Hepatocyte (in vitro differentiated cells): ENCODE data around the gene SUGCT.

Source experiments
- EZH2 ChIP-seq: fragments of 200-600 bp; sonication (generic); IDR thresholded peaks from 2 replicates; pipeline ENCODE4 v1.6.1; 2016; ENCODE audit warnings: antibody characterized with exemption, mild to moderate bottlenecking, borderline replicate concordance
- EZH2phosphoT487 ChIP-seq: fragments of 200-600 bp; sonication (generic); IDR thresholded peaks from one replicate; pipeline ENCODE4 v1.6.1; 2018; ENCODE audit warnings: antibody characterized with exemption, mild to moderate bottlenecking, low read depth, moderate library complexity; ENCODE audit not compliant: unreplicated experiment, severe bottlenecking
- TF ChIP-seq, protein P1 (sequence below): fragments of 200-600 bp; sonication (generic); IDR thresholded peaks from 2 replicates; pipeline ENCODE4 v1.5.1; 2016; ENCODE audit warnings: antibody characterized with exemption, mild to moderate bottlenecking; ENCODE audit not compliant: poor library complexity

DNA sequence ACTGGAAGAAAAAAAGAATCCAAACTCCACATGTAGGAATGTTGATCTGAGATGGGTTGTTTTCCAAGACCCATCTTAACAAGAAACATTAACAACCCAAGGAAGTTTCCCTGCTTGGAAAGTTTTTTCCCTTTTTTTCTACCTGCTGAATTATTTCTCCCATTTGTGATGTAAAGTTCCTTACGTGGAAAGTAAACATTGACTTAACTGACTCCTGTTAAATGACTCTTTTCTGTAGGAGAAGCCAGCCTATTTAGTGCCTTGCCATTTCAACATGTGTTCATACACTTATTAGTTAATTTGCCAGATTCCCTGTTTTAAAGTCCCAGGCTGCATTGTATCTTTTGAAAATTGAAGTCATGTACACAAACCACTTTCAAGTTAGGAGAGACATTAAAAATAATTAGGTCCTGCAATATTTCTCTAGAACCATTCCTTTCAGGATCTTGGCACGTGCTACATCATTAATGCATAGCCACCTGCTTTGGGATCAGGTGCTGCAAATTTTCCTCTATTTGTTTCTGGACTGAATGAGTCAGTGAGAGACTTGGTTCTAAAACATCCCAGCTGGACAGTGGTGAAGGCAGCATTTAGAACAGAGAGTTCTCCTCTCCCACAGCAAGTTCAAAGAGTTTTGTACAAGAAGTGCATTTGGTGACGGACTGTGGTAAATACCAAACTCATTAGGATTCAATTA, 698.5 kb downstream of the SUGCT start:
- TF ChIP-seq, protein P1, sequence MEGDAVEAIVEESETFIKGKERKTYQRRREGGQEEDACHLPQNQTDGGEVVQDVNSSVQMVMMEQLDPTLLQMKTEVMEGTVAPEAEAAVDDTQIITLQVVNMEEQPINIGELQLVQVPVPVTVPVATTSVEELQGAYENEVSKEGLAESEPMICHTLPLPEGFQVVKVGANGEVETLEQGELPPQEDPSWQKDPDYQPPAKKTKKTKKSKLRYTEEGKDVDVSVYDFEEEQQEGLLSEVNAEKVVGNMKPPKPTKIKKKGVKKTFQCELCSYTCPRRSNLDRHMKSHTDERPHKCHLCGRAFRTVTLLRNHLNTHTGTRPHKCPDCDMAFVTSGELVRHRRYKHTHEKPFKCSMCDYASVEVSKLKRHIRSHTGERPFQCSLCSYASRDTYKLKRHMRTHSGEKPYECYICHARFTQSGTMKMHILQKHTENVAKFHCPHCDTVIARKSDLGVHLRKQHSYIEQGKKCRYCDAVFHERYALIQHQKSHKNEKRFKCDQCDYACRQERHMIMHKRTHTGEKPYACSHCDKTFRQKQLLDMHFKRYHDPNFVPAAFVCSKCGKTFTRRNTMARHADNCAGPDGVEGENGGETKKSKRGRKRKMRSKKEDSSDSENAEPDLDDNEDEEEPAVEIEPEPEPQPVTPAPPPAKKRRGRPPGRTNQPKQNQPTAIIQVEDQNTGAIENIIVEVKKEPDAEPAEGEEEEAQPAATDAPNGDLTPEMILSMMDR: no peak
- TF ChIP-seq EZH2 (no peak), EZH2phosphoT487 (no peak)
